Neuronal stem cell (in vitro differentiated cells): ENCODE data around the gene FAM168A.
A peak's percentile ranks its signal among the peaks of the same experiment; 100 is the strongest.

Experiments
- DNase-seq: peaks from one replicate; pipeline ENCODE4 v3.0.0-alpha.2; 2013; ENCODE audit warnings: low spot score
- H2AFZ ChIP-seq: one replicate; pipeline ENCODE4 v1.6.1; 2013; ENCODE audit warnings: mild to moderate bottlenecking, low read length, inconsistent platforms
- H2AK5ac ChIP-seq: 2 replicates; pipeline ENCODE4 v1.6.1; 2013; ENCODE audit warnings: low read depth, mild to moderate bottlenecking, inconsistent platforms, low read length, moderate library complexity, mixed read lengths
- H2BK120ac ChIP-seq: 2 replicates; pipeline ENCODE4 v1.6.1; 2013; ENCODE audit warnings: low read depth, mild to moderate bottlenecking, inconsistent platforms, low read length, moderate library complexity, mixed read lengths
- H2BK12ac ChIP-seq: one replicate; pipeline ENCODE4 v1.6.1; 2013; ENCODE audit warnings: low read length, inconsistent platforms
- H2BK15ac ChIP-seq: 2 replicates; pipeline ENCODE4 v1.6.1; 2013; ENCODE audit warnings: mild to moderate bottlenecking, low read length, inconsistent platforms, mixed read lengths
- H2BK5ac ChIP-seq: one replicate; pipeline ENCODE4 v1.6.1; 2013; ENCODE audit warnings: inconsistent platforms, mild to moderate bottlenecking, low read length, moderate library complexity
- H3K14ac ChIP-seq: one replicate; pipeline ENCODE4 v1.6.1; 2013; ENCODE audit warnings: low read length, inconsistent platforms
- H3K18ac ChIP-seq: 2 replicates; pipeline ENCODE4 v1.6.1; 2013; ENCODE audit warnings: low read length, inconsistent platforms
- H3K23ac ChIP-seq: 2 replicates; pipeline ENCODE4 v1.6.1; 2013; ENCODE audit warnings: low read depth, mild to moderate bottlenecking, mixed read lengths, low read length, inconsistent platforms; ENCODE audit not compliant: poor library complexity
- H3K27ac ChIP-seq: replicated peaks from 3 replicates; pipeline ENCODE4 v1.5.1; 2013; ENCODE audit warnings: low read length, inconsistent platforms
- H3K27me3 ChIP-seq, 3 experiments: 2 replicates each; pipeline ENCODE4 v1.6.1; 2013; ENCODE audit warnings: low read length in 3 of 3, mild to moderate bottlenecking in 2 of 3, inconsistent platforms in 1 of 3, low read depth in 1 of 3, mixed read lengths in 1 of 3, moderate library complexity in 1 of 3; ENCODE audit not compliant: control insufficient read depth in 3 of 3, insufficient read depth in 3 of 3
- H3K36me3 ChIP-seq, 2 donors: replicated peaks in 1 of 2; 2 replicates each; pipeline ENCODE4 v1.6.1; 2013; ENCODE audit warnings: low read length in 2 of 2; ENCODE audit not compliant: control insufficient read depth in 2 of 2, insufficient read depth in 2 of 2
- H3K4ac ChIP-seq: 2 replicates; pipeline ENCODE4 v1.6.1; 2013; ENCODE audit warnings: inconsistent platforms, mild to moderate bottlenecking, low read length, moderate library complexity
- H3K4me1 ChIP-seq, 2 donors: 1 replicate in 1 of 2; 2 replicates in 1 of 2; pipeline ENCODE4 v1.6.1; 2013; ENCODE audit warnings: low read length in 2 of 2, low read depth in 1 of 2; ENCODE audit not compliant: control insufficient read depth in 2 of 2, insufficient read depth in 1 of 2
- H3K4me2 ChIP-seq: one replicate; pipeline ENCODE4 v1.6.1; 2013; ENCODE audit warnings: mild to moderate bottlenecking, low read length, inconsistent platforms; ENCODE audit not compliant: insufficient read depth, poor library complexity, severe bottlenecking
- H3K4me3 ChIP-seq, 2 donors: 2 replicates each; pipeline ENCODE4 v1.5.1; 2013; ENCODE audit warnings: low read length in 2 of 2, mild to moderate bottlenecking in 2 of 2, inconsistent platforms in 1 of 2, moderate library complexity in 1 of 2
- H3K79me1 ChIP-seq: one replicate; pipeline ENCODE4 v1.6.1; 2013; ENCODE audit warnings: low read depth, mild to moderate bottlenecking, inconsistent platforms, low read length, moderate library complexity
- H3K9ac ChIP-seq: one replicate; pipeline ENCODE4 v1.6.1; 2013; ENCODE audit warnings: mild to moderate bottlenecking, low read depth, low read length, inconsistent platforms; ENCODE audit not compliant: poor library complexity
- H3K9me3 ChIP-seq, 2 donors: replicated peaks in 1 of 2; 2 replicates each; pipeline versions ENCODE3 to v1.6.1; 2013; ENCODE audit warnings: low read length in 2 of 2, mild to moderate bottlenecking in 2 of 2, inconsistent platforms in 1 of 2, low read depth in 1 of 2, mixed read lengths in 1 of 2, moderate library complexity in 1 of 2; ENCODE audit not compliant: control insufficient read depth in 2 of 2, insufficient read depth in 1 of 2
- H4K8ac ChIP-seq: one replicate; pipeline ENCODE4 v1.6.1; 2013; ENCODE audit warnings: low read depth, mild to moderate bottlenecking, inconsistent platforms, low read length, moderate library complexity
- H4K91ac ChIP-seq: one replicate; pipeline ENCODE4 v1.6.1; 2013; ENCODE audit warnings: low read length, low read depth, mild to moderate bottlenecking, inconsistent platforms; ENCODE audit not compliant: poor library complexity
- WGBS, 2 donors: extraction: QIAGEN DNeasy Blood & Tissue Kit; methylation state at CpG; one replicate each; pipeline ENCODE4 v1.1.7; 2013; ENCODE audit warnings: missing lambda C conversion rate in 2 of 2, mixed read lengths in 1 of 2; ENCODE audit not compliant: insufficient read length in 2 of 2, insufficient replicate concordance in 1 of 2; ENCODE audit errors: extremely low coverage in 2 of 2; 5-methylcytosine and 5-hydroxymethylcytosine counted together

FAM168A gene

GRCh38 chr11:73356979-73357860, 240.7 kb downstream of the FAM168A start:
- H3K9ac ChIP-seq: no peak overlapping the region
- no peaks in the 10 kb centered on the region for H3K9me3 ChIP-seq
- H2AK5ac ChIP-seq: no peak overlapping the region
- no peak overlapping the region for H3K23ac ChIP-seq
- H3K4ac ChIP-seq: no peak overlapping the region
- no CpG with 5 or more reads among the region's 22 CpGs for WGBS, 2 donors
- DNase-seq: no peak
- no peak overlapping the region for H3K4me3 ChIP-seq
- H2BK15ac ChIP-seq: no peak overlapping the region
- no peak overlapping the region for H3K18ac ChIP-seq
- no peak overlapping the region for H2BK12ac ChIP-seq
- H4K8ac ChIP-seq: no peak overlapping the region
- H2AFZ ChIP-seq: no peak overlapping the region
- peaks cover 62 to 93% of the 10 kb centered on the region in 2 donors for H3K36me3 ChIP-seq
- peaks cover 0 to 2% (median 0%) of the 10 kb centered on the region in 3 experiments for H3K27me3 ChIP-seq
- H2BK5ac ChIP-seq: no peak overlapping the region
- no peak overlapping the region for H4K91ac ChIP-seq
- H3K4me2 ChIP-seq: no peak overlapping the region
- H3K14ac ChIP-seq: no peak overlapping the region
- H3K4me1 ChIP-seq: no peaks in the 10 kb centered on the region
- H3K79me1 ChIP-seq: peaks cover 4% of the 10 kb centered on the region
- H3K27ac ChIP-seq: no peak overlapping the region
- no peak overlapping the region for H2BK120ac ChIP-seq

- no peak overlapping the region for H3K18ac ChIP-seq
- H4K91ac ChIP-seq: no peak overlapping the region
- H4K8ac ChIP-seq: no peak overlapping the region
- H2BK120ac ChIP-seq: no peak overlapping the region
- peak overlapping the region in 1 of 2 donors; percentile 9 for H3K4me3 ChIP-seq
- H3K9me3 ChIP-seq: no peaks in the 10 kb centered on the region
- DNase-seq: no peak
- H2AK5ac ChIP-seq: no peak overlapping the region
- no peak overlapping the region for H3K9ac ChIP-seq
- peaks cover 0 to 2% (median 0%) of the 10 kb centered on the region in 3 experiments for H3K27me3 ChIP-seq
- no peak overlapping the region for H2BK5ac ChIP-seq
- no peak overlapping the region for H3K14ac ChIP-seq
- peaks cover 4% of the 10 kb centered on the region for H3K79me1 ChIP-seq
- no peak overlapping the region for H2AFZ ChIP-seq
- H2BK15ac ChIP-seq: no peak overlapping the region
- no peaks in the 10 kb centered on the region for H3K4me1 ChIP-seq
- peak overlapping the region; percentile 21 for H3K23ac ChIP-seq
- H3K4ac ChIP-seq: no peak overlapping the region
- WGBS, 2 donors: no CpG with 5 or more reads among the region's 4 CpGs
- H3K36me3 ChIP-seq: peaks cover 54 to 74% of the 10 kb centered on the region in 2 donors
- H3K27ac ChIP-seq: no peak overlapping the region
- no peak overlapping the region for H2BK12ac ChIP-seq
- no peak overlapping the region for H3K4me2 ChIP-seq
These were observed 242.8 kb downstream of the FAM168A start for GRCh38 chr11:73355109-73355508.

- Histone ChIP-seq H2AFZ (no peak overlapping the region), H3K9ac (no peak overlapping the region), H4K8ac (no peak overlapping the region), H3K14ac (no peak overlapping the region), H3K27ac (no peak overlapping the region), H2BK12ac (no peak overlapping the region), H3K18ac (no peak overlapping the region), H3K4ac (no peak overlapping the region), H2BK5ac (no peak overlapping the region), H3K4me1 (no peaks in the 10 kb centered on the region), H2BK120ac (no peak overlapping the region), H3K36me3 (peaks cover 43 to 68% of the 10 kb centered on the region in 2 donors), H2BK15ac (no peak overlapping the region), H4K91ac (no peak overlapping the region), H3K4me2 (no peak overlapping the region), H2AK5ac (no peak overlapping the region), H3K27me3 (peaks cover 0 to 2% (median 0%) of the 10 kb centered on the region in 3 experiments), H3K23ac (no peak overlapping the region), H3K9me3 (no peaks in the 10 kb centered on the region), H3K4me3 (no peak overlapping the region), H3K79me1 (peaks cover 4% of the 10 kb centered on the region)
- no CpG with 5 or more reads among the region's 4 CpGs for WGBS, 2 donors
- DNase-seq: no peak
These were observed 244.5 kb downstream of the FAM168A start for GRCh38 chr11:73353422-73353821.

GRCh38 chr11:73350908-73351636, 246.8 kb downstream of the FAM168A start:
- no peak overlapping the region for H4K8ac ChIP-seq
- no peak for DNase-seq
- H3K4me3 ChIP-seq: no peak overlapping the region
- H2BK15ac ChIP-seq: no peak overlapping the region
- no peak overlapping the region for H3K14ac ChIP-seq
- H3K4me1 ChIP-seq: peaks cover 0 to 2% of the 10 kb centered on the region in 2 donors
- no peak overlapping the region for H2AK5ac ChIP-seq
- H3K9me3 ChIP-seq: no peaks in the 10 kb centered on the region
- no peak overlapping the region for H3K23ac ChIP-seq
- H3K36me3 ChIP-seq: peaks cover 39 to 66% of the 10 kb centered on the region in 2 donors
- no peak overlapping the region for H3K9ac ChIP-seq
- H2BK12ac ChIP-seq: no peak overlapping the region
- no peak overlapping the region for H2AFZ ChIP-seq
- H3K27me3 ChIP-seq: peaks cover 0 to 2% (median 0%) of the 10 kb centered on the region in 3 experiments
- H2BK5ac ChIP-seq: no peak overlapping the region
- H3K4ac ChIP-seq: no peak overlapping the region
- H3K27ac ChIP-seq: peak overlapping the region; percentile 41
- H2BK120ac ChIP-seq: no peak overlapping the region
- H3K79me1 ChIP-seq: peaks cover 6% of the 10 kb centered on the region
- no peak overlapping the region for H3K18ac ChIP-seq
- no peak overlapping the region for H4K91ac ChIP-seq
- no peak overlapping the region for H3K4me2 ChIP-seq
- no CpG with 5 or more reads among the region's 16 CpGs for WGBS, 2 donors
